DMS 273 treated with DMSO at 0.1 percent for 48 hours (cell line): ENCODE results near the gene COG4.
"Not testable (repeated sequence)": the region's sequence is repeated elsewhere in the genome, so short reads cannot be mapped to it uniquely, and the experiment has no call there.

Experiments
- DNase-seq: peaks from one replicate; lab custom pipeline; 2025; lab: John Stamatoyannopoulos, UW

The COG4 gene

DNA sequence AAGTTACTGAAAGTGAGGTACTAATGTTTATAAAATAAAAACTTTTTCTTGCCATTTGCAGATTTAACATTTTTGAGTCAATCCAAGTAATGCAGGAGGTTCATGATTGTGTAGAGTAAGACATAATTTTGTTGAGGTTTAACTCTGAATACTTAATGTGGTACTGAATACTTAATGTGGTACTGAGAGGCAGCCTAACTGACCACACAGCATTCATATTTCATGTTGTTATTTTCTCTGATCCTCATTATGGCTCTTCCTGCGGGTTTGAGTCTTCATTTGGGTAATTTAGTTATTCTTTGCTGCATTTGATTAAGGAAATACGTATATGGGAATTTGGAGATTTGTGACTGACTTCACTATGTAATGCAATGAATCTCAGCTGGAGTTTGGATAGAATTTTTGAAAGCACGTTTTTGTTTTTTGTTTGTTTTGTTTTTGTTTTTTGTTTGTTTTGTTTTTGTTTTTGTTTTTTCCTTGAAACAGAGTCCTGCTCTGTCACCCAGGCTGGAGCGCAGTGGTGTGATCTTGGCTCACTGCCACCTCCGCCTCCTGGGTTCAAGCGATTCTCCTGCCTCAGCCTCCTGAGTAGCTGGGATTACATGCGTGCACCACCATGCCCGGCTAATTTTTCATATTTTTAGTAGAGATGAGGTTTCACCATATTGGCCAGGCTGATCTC lies 4.1 kb upstream of the COG4 start:
- DNase-seq, result no peak

DNA sequence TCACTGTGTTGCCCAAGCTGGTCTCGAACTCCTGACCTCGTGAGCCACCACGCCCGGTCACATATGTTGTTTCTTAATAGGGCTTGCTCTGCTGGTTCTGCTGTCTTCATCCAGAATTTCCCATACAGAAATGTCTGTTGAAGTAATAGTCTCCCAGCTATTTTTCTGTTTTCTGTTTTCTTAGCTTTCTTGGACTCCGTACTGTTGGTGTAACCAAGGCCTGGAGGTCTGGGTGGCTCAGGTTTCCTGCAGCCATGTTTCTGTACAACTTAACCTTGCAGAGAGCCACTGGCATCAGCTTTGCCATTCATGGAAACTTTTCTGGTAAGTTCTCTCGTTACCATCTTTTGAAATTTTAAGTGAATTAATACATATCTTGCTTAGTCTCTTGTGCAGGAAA lies 3.0 kb upstream of the COG4 start:
- no peak for DNase-seq

DNA sequence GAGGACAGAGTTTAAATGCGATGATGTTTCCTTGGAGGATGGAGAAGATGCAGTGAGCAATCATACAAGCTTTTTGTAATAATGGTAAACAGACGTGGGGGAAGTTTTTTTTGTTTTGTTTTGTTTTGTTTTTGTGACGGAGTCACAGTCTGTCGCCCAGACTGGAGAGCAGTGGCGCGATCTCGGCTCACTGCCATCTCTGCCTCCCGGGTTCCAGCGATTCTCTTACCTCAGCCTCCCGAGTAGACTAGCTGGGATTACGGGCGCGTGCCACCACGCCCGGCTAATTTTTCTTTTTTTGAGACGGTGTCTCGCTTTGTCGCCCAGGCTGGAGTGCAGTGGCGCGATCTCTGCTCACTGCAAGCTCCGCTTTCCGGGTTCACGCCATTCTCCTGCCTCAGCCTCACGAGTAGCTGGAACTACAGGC lies 1.1 kb upstream of the COG4 start:
- not testable (repeated sequence) for DNase-seq

DNA sequence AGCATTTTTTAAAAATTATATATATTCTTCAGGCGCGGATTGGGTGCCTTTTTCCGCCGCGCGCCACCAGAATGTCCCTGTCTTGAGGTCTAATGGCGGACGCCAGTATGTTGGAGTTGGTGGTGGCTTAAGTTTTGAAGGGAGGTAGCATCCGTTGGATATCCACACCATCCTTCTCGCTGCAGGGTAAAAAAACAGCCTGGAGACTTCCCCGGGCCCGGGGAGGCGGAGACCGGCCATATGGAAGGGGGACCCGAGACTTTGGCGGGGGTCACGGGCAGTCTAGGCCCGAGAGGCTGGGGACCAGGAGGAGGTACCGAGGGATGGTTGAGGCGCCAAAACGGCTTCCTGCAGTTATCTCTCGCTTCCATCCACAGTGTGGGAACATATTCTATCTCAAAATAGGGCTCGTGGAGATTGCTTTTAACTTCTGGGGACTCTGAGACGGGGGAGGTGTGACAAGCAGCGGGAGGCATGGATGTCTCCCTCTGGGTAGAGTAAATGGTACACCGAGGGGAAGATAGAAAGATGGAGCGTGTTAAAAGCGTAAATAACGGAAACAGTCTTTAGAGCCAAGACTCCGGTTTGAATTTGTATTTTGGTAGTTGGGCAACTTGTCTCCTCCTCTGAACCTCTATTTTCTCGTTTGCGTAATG lies 517 bp upstream of the COG4 start, which contains the start of gene SF3B3:
Gene SF3B3 (plus strand): TSS at position 74 of the 656 bp plus-strand sequence. CDS start 2,841 bp downstream, outside the sequence.
- peak; percentile 83 for DNase-seq

DNA sequence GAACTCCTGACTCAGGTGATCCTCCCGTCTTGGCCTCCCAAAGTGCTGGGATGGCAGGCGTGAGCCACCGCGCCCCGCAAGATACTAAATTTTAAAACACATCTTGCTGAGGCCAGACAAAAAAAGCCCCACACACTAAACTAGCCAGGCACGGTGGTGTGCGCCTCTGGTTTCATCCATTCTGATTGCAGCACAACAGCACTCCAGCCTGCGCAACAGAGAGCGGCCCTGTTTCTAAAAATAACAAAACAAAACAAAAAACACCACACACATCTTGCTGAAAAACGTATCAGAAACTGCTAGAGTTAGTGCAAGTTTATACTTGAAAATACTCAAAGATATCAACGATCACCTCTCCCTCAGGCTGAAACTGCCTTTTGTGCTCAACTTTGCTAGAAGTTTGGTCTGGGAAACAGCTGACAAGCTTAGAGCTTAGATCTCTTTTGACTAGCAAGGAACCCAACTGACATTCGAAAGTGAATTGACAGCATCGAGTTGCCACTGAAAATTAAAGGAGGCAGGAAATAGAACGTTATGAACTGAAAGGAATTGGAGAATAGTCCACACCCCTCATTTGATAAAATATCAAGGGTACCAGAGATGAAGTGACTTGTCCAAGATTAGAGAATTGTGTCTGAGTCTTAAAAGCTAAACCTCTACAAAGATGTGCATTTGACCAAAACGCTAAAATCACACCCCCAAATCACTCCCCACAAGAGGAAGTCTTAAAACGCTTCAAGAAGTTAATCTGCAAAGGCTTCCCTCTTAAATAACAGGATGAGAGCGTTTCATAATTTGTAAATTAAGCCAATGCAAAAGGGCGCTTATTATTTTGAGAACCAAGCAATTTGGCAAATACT lies 908 bp downstream of the COG4 start:
- no peak for DNase-seq

DNA sequence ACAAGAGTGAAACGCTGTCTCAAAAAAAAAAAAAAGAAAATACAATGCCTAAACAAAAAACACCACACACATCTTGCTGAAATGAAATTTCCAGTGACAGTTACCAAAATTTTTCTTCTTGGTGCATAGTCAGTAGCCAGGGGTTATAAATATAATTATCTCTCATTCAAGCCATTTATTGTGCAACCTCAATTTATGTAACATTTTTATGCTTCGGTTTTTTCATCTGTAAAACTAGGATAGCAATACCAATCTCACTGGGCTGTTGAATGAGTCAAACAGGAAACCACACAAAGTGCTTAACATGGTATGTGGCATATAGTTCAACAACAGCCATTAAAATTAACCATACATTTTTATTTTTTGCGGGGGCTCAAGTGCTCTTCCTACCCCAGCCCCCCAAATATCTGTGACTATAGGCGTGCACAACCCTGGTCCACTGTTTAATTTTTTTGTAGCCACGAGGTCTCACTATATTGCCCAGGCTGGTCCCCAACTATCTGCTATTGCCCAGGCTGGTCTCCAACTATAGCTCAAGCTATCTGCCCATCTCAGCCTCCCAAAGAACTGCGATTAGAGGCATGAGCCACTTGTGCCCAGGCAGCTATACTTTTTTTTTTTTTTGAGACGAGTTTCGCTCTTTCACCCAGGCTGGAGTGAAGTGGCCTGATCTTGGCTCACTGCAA lies 2.6 kb downstream of the COG4 start:
- no peak for DNase-seq

DNA sequence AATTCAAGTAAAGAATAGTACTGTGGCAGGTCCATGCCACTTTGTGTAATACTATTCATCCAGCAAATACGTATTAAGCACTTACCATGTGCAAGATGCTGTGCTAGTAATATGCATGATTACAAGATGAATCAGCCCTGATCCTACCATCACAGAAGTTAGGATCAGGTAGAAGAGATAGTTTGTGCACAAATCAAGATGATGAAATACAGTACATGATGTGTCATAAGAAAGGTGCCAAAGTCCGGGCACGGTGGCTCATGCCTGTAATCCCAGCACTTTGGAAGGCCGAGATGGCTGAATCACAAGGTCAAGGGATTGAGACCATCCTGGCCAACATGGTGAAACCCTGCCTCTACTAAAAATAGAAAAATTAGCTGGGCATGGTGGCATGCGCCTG lies 10.9 kb downstream of the COG4 start:
- DNase-seq, result no peak

DNA sequence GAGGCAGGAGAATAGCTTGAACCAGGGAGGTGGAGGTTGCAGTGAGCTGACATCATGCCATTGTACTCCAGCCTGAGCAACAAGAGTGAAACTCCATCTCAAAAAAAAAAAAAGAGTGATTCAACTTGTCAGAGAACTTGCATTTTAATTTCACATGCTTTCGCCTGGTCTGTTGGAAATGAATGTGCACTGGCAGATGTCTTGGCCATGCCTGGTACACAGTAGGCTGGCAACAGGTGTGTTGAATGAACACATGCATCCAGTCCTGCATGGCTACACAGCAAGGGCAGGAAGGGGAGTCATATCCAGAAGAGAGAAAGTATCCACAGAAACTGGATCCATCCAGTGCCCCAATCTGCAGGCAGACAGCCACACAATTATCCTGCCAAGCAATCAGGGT lies 11.5 kb downstream of the COG4 start:
- DNase-seq, result no peak

DNA sequence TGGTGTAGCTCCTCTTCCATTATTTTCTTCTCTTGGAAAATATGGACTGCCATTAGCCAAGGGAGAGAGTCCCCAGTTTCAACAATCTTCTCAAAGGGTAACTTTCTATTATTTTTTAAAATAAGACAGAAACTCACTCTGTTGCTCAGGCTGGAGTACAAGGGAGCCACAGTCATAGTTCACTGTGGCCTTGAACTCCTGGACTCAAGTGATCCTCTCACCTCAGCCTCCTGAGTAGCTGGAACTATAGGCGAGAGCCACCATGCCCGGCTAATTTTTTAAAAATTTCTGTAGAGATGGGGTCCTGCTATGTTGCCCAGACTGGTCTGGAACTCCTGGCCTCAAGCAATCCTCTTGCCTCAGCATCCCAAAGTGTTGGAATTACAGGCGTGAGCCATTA lies 13.1 kb downstream of the COG4 start:
- DNase-seq, result no peak

DNA sequence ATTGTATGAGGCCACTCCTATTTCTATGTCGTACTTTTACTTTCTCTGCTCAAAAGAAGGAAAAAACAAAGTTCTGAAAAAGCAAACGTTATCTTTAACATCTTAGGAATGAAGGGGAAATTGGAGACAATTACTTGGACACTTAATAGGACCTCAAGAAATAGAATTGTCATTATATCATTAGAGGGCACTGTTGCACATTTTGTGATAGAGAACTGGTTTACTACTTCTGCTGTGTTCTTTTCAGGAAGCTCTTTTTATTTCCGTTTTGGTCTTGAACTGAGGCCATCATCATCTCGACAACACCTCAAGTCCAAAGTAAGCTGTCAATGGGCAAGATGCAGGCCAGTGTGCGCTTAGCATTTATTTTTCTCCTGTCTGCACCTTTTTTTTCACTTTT lies 14.6 kb downstream of the COG4 start:
- no peak for DNase-seq

DNA sequence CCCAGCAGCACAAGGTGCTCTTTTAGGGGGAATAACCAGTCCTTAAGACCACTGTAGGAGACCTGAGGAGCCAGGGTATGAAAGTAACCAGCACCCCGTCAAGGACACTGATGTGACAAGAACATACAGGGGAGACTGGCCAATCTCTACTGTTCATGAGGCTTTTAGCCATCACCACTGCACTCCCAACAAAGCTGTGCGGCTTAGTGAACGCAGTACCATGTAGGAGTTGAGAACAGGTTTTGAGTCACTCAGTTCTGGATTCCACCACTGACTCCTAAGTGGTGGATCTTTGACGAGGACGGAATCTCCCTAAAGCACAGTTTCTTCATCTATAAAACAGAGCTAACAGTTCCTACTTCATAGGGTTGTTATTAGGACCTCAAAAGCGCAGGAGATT lies 26.8 kb downstream of the COG4 start:
- DNase-seq, result no peak

DNA sequence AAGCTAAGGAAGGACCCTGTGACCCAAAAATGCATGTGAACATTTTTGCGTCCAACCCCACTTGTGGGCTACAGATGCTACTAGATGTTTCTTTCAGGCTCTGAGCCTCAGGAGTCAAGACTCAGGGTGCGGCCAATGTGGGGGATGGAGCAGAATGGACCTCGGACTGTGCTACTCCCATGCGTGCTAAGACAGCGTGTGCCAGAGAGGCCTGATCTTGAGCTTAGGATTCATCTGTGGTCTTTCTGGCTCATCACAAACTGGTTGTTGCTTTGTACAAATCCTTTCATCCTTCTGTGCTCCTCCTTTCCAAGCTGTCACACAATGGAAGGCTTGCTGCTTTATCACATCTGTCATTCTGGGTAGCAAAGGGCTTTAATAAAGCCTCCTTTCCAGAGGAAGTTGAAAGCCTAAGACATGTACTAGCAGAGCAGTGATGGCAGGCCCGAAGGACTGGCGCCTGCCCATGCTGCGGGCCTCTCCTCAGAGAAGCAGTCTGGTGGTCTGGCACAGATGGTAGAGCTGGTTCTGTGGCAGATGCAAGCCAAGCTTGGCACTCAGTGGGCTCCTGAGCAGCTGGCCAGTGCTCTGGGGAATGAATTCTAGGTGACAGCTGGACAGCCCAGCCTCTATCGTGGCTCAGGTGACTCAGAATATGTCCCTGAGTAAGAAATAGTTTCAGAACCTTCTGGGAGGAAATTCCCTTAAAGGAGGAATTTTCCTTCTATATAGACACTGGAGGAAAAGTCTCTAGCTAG lies 27.8 kb downstream of the COG4 start:
- DNase-seq, result peak; percentile 96

DNA sequence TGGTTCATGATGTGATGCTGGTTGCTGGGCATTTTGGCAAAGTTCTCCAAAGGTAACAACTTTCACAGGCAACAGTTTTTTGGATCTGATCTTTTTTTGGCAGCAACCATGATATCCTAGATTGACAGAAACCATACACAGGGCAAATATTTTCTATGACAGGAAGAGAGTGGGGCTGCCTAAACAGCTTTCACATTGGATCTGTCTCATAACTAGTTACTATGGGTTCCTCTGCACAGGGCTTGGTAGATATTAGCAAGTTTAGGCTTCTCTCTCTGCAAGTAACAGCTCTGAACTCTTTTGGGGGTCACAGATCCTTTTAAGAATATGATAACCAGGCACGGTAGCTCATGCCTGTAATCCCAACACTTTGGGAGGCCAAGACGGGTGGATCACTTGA lies 28.6 kb downstream of the COG4 start:
- DNase-seq, result no peak

DNA sequence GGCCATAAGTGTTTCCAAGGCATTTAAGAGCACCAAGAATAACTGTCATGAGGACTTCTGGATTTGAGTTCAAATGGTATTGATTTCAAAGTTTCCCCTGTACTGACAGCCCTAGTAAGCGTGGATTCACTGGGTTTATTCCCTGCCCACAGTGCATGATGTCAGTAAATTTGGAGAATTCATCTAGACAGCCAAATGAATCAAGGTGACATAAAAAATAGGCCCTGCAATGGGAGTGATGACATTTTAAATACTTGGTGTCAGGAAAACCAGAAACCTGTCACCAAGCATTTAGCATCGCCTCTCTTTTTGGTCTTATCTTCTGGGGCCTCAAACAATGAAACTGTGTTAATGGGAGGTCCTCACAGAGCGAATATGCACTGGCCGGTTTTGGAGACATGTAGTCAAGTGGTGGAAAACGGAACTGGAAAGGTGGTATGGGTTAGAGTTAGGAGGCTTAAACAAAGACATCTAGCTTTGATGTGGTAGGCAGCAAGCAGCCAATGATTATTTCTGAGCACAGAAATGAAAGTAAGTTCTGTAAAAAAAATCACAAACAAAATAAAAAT lies 29.1 kb downstream of the COG4 start:
- DNase-seq, result no peak

DNA sequence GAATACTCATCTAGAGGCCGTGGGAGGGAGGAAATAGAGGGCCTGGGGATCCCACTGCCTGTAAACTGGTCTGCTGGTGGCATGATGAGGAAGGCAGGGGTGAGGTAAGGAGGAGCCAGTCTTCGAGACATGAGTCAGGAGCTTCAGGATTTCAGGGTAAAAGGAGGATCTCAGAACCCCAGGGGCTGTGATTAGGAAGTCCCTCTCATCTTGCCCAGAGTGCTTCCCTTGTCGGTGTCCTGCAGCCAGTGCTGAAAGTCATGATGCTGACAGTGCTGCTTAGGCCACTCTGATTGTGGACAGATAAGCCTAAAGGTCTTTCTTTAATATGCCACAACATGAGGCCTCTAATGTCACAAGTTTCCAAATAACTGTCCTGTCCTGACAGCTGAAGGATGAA lies 29.6 kb downstream of the COG4 start:
- no peak for DNase-seq

DNA sequence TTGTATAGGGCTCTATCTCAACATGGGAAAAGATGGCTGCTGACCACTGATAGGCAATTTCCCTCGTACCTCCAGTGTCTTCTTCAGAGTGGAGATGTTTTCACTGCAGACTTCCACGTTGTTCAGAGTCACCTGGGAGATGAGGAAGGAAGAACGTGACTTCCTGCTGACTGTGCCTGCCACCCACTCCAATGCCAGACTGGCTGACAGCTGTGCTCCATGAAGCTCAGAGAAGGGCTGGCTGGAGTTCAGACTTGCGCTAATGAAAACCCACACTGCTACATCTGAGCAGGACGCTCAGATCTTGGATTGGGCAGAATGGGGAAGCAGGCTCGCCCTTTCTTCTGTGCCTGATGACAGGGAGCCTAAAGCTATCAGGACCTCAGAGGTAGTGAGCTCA lies 33.1 kb downstream of the COG4 start:
- peak; percentile 85 for DNase-seq

DNA sequence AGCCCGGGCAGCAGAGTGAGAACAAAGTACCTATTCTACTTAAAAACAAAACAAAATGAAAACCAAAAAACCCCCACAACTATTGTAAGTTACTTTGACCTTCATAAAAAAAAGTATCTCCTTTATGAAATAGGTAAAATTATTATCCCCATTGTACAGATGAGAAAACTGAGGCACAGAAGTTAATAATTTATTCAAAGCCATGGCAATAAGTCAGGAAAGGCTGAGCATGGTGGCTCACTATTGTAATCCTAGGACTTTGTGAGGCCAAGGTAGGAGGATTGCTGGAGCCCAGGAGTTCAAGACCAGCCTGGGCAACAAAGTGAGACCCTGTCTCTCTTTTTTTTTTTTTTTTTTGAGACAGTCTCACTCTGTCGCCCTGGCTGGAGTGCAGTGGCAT lies 38.5 kb downstream of the COG4 start:
- DNase-seq, result no peak

DNA sequence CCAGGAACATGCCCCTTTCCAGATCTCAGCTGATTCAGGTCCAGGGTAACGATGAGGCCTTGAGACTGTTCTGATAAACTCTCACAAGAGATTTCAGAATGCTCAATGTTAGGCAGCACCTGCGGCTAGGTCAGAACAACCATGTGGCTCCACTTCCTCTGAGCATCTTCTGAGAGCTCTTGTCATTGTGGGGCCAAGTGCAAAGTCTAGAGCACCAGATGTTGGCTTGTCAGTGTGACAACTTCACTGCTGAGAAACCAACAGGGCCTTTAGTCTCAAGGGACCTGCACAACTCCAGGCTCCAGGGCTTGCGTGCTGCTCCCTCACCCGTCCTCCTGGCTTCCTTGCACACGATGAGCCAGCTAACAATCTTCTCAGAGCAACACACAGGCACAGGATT lies 39.9 kb downstream of the COG4 start:
- DNase-seq, result no peak

DNA sequence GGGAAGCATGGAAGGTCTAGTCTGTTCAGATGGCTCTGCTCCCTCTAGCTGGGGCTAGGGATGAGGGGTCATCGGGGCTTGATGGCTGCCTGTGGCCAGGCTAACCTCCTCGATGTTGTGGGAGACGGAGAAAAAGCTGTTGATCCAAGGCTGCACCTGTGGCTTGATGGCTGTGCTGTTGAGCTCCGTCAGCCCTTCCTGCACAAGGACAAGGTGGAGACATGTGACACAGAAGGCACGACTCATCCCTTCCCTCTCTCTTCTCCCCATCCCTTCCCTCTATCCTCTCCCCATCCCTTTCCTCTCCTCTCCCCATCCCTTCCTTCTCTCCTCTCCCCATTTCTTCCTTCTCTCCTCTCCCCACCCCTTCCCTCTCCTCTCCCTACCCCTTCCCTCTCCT lies 40.7 kb downstream of the COG4 start:
- DNase-seq, result no peak

DNA sequence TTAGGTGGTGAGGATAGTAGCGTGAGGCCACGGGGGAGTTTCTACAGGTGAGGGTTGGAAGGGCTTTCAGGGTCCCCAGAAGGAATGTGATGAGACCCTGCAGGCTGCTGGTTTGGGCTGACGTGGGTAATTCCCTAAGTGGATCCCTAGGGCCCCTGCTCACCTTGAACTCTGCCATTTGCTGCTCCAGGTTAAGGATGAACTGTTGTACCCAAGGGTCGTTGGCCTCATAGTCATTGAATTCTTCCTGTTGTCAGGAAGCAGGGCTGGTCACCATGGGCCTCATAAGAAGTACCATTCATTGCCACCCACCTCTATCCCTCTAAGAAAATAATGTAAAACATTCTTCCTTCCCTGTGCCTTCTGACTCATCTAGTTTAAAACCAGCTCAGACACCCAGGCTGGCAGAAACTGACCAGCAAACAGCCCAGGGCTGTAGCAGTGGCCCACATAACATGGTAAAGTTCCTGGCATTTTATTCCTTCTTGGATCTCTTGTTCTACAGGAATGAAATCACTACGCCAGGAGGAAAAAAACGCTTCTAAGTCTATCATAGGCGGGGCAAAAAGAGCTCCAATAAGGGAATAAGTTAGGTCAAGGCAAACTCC lies 41.3 kb downstream of the COG4 start:
- no peak for DNase-seq
